DMS114 treated with DMSO at 0.1 percent for 48 hours (cell line): ENCODE results near the gene PCARE.
"Not testable (repeated sequence)": the region's sequence is repeated elsewhere in the genome, so short reads cannot be mapped to it uniquely, and the experiment has no call there.

Experiments used
- DNase-seq: peaks from one replicate; lab custom pipeline; 2025; ENCODE audit not compliant: unreplicated experiment; lab: John Stamatoyannopoulos, UW

PCARE gene

DNA sequence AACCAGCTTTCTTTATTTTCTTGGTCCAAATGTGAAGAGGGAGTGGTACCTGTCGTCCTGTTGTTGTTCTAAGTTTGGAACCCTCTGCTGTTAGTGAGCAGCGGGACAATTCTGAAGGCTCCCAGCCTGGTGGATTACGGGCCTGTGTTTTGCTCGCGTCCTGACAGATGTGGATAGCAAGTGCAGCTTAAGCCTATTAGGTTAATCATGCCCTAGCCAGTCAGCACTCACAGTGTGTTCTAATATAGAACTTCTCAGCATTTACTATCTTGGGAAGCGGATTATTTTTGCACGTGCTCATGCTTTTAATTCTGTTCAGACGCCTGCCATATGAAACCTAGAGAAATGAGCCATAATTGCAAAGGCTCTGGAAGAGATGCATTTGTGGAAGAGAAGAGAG, at the start of gene PCARE:
TSS of gene PCARE (minus strand) at position 113 of the 400 bp plus-strand sequence. CDS start 262 bp downstream, outside the sequence.
- no peak for DNase-seq

DNA sequence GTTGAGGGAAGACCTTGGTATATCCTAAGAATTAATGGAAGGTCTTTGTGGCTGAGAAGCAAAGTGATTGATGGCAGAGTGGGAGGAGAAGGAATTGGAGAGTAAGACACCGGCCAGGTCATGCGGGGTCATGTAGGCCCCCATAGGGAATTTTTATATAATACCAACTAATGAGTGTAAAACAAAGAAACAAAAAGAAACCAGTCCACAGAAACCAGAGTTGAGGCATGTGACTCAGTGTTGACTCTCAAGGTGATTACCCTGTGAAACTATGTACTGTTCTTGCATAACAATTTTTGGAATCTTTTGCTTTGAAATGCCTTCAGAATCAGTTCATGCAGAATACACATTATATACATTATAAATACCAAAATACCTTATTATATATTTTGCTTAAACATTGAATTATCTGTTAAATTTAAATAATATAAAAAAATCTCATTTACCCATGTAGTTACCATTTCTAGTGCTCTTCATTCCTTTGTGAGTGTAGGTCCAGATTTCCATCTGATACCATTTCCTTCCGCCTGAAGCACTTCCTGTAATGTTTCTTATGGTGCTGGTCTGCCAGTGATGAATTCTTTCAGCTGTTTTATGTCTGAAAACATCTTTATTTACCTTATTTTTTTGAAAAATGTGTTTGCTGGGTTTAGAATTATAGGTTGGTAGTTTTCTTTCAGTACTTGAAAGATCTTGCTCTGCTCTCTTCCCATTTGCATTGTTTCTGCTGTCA, 49.5 kb upstream of the PCARE start:
- DNase-seq, result no peak

DNA sequence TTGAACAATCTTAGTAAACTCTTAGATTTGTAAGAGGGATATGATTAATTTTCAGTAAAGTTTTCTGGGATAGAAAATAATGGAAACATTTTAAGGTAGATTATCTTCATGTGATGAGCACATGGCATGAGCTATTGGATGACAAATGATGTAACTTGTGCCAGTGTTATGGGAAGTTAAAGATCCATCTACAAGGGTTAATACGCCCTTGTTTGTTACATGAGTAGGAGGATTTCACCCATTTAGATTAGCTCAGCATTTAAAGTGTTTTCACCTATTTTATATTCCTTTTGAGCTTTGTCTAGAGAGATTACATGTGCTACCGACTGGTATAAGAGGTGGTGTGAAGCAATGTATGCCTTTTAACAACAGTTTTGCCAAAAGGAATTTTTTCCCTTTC, 46.5 kb upstream of the PCARE start:
- no peak for DNase-seq

DNA sequence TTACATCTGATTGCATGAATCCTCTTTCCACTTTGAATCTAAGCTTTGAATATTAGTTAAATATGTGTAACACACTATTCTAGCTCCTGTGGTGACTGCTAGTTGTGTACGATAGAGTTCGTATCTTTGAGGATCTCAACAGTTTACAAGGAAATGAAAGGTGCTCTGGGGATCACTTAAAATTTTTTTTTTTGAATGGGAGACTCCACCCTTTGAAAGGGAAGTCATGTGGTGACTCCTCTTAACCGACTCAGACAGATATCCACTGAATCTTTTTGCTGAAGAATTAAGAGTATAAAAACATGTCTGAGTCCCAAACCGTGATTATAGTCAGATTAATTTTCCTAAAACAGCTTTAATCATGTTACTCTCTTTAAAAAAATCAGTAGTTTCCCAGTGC, 44.9 kb upstream of the PCARE start:
- no peak for DNase-seq

DNA sequence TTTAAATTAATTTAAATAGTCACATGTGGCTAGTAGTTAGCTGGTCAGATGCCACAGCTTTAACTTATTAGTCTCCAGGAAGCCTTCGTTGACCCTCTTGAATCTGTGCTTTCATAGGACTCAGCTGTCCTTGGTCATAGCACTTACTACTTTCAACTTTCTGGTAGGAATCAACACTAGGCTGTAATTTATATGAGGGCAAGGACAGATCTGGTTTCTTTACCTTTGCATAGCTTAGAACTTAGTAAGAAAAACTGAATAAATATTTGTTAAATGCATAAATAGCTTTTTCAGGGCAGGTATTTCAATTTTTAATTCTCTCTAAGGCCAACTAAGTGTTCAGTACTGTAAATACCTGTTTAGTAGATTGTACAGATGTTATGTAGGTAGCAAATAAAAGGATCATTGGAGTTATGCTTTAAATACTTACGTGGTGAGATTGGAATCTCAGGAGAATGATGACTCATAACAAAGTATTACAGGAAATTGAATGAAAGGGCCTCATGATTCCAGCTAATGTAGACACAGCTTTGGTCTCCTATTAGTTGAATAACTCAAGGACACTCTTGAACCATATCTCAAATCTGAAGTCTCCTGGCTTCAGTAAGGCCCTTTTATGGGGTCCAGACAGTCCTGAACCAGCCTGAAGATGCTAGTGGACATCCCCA, 43.4 kb upstream of the PCARE start:
- no peak for DNase-seq

DNA sequence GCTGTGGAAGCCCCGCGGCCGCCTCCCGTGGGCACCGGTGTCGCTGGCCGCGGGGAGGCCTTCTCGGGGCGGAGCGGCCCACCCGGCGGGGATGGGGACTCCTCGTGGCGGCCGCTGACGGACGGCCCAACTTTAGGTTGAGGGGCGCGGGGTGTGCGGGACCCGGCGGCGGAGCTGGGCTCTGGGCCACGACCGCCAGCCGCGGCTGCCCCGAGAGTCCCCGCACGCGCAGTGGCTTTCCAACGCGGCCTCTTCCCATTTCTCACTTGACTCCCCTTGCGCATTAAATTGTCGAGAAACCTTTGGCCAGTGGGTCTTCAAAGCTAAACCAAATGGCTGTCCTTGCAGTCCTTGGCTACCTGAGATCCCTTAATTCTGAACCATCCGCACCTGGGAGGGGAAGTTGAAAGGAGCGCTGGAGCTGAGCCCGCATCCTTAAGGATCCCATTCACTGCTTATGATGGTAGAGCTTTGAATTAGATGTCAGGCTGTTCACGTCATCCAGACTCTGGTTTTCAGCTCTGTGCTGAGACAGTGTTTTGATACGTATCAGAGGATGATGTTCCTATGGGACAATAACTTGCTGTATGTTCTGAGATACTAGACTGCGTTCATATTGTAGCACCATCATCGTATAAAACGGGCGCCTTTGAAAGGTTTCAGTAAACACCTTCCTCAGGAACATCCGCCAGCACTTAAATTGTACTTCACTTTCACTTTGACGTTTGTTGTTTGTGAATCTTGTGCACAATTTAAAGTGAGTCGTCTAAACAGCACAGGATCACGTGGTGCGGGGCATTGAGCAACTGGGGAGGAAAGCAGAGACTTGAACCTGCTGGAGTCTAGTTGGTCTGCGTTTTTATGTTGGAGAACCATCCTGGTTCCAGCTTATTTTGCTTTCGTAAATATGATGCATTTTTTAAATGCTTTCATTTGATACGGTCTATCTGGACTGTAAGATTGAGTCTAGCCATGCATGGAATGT, 41.8 kb upstream of the PCARE start:
- DNase-seq, result peak; percentile 6

DNA sequence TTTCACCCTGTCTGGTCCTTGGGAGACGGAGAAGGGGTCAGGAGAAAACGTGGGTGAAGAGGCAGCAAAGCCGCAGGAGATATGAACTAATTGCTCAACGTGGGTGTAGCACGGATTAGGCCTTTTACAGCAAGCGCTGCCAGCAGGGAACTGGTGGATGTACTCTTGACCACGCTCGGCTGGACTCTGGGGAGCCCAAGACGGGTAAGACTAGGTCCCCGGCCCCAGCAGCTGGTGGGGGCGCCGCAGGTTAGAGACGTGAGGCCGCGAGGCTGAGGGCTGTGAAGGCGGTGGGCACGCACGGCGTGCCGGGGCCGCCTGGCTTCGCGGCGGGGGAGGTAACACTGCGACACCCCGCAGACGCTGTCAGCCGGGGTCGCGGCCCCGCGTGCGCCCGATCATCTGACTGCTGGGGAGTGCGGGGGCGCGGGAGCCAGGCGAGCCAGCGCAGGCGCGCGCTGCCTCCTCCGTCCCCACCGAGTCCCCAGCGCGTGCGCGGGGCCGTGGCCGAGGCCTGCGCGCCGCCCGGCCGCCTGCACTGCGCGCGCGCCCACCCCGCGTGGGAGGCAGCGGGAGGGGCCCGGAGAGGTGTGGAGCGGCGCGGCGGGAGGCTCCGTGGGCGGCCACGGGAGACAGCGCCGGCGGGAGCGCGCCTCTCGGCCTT, 40.8 kb upstream of the PCARE start, which contains the start of gene CLIP4:
TSS of gene CLIP4 (plus strand) at position 470 of the 664 bp plus-strand sequence. CDS start 5,974 bp downstream, outside the sequence.
- no peak for DNase-seq

DNA sequence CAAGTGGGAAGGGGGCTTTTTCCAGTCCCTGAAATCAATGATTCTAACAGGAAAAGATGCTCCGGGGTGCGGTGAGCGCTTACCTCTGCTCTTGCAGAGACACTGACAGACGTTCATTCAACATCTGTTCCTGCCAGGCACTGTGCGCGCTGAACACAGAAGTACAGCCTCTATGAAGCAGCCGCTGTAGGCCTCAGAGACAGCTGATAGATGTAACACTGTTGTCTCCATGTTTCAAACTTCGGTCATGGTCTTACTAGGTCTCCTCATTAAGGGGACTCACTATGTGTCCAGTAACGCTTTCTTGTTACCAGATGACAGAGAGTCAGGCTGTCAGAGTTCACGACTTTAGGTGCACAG, 40.2 kb upstream of the PCARE start:
- DNase-seq, result no peak

DNA sequence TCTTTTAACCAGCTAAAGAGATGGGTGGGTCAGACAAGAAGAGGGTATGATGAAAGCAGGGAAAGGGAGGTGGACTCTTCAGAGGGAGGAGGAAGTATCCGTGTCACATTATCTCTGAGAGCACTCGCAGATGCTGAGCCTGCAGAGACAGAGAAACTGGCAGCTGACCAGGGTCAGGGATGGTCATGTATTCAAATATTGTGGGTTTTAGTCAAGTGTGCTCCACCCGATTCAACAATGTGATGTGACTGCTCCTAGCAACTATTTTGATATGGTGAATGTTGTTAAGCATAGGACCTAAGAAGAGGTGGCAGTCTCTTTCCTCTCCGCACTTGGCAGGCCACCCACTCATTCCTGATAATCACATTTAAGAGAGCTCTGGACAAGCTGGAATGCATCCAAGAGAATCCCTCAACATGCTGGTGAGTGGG, 39.6 kb upstream of the PCARE start:
- no peak for DNase-seq

DNA sequence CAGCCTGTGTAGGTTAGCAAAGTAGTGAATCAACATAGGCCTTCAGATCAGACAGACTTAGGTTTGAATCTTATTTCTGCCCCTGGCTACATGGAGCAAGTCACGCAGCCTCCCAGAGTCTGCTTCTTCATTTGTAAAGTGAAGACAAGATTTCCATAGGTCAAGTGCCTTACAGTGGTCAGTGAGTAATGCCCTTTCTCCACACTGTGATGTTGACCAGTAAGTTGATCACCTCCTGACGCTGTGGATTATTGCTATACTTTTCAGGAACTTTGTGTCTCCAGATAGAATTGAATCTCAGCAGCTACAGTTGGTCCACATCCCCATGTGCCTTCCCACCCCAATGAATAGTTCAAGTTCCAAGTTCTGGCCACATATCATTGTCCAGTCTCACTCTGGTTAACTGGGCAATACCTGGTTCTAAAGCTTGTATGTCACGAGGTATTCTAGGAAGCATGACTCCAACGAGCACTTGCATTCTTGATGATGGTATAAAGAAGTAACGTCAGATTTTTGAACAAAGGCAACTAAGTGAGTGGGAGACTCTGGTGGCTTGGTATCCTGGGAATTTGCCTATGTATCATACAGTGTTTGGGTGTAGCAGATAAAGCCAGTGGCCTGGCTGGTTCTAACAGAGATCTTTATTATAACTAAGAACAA, 38.8 kb upstream of the PCARE start:
- DNase-seq, result no peak

DNA sequence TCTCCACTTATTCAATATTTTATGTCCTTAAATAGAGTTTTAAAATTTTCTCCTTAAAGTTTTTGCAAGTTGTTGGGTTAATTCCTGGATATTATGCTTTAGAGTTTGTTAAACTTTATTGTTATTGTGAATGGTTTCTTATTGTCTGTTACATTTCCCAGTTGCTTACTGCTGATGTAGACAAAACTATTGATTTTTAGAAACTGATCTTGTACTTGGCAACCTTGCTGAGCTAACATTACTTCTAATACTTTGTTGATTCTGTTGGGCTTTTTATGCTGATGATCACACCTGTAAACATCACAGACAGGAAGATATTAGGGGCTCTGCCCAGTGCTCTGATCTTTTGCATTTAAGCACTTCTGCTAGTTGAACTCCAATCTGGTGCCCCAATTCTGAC, 38.1 kb upstream of the PCARE start:
- no peak for DNase-seq

DNA sequence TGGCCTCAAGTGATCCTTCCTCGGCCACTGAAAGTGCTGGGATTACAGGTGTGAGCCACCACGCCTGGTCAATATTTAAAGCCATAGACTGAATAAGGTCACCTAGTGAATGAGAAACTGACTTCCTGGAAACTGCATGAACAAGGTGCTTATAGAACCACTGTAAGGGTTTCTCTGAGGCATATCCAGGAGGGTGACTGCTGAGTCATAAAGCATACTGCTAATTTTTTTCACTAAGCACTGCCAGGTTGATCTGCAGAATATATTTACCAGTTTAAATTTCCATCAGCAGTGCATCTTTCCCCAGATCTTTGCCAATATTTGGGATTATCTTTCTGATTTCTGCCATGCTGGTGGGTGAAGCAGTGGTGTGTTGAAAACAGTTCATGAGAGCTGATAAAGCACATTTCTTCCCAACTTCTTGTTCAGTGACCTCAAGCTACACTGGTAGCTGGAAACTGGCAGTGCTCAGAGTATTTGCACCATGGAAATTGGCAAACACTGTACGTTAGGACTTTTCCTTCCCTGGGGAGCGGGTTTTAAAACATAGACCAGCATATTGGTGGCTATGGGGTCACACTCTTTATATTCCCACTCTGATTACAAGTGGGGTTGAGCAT, 36.7 kb upstream of the PCARE start:
- no peak for DNase-seq

DNA sequence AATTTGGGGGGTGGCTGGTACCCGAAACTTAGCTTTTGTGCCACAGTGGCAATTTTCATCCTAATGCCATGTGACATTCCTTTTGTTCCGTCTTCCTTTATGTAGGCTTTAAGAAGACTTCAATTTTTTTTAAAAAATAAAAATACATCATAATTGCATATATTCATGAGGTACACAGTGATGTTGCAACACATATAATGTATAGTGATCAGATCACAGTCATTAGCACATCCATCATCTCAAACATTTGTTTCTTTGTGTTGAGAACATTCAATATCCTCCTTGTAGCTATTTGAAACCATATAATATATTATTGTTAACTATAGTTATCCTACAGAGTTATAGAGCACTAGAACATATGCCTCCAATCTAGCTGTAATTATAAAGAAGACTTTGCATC, 34.9 kb upstream of the PCARE start:
- DNase-seq, result no peak

DNA sequence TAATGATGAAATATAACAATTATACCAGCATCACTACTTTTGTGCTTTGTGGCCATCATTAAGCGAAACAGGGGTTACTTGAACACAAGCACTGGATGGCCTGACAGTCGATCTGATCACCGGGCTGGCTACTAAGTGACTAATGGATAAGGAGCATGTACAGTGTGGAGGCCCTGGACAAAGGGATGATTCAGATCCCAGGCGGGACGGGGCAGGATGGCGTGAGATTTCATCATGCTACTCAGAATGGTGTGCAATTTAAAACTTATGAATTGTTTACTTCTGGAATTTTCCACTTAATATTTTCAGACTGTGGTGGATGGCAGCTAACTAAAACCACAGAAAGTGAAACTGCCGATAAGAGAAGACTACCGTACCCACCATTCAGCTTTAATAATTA, 33.9 kb upstream of the PCARE start:
- no peak for DNase-seq

DNA sequence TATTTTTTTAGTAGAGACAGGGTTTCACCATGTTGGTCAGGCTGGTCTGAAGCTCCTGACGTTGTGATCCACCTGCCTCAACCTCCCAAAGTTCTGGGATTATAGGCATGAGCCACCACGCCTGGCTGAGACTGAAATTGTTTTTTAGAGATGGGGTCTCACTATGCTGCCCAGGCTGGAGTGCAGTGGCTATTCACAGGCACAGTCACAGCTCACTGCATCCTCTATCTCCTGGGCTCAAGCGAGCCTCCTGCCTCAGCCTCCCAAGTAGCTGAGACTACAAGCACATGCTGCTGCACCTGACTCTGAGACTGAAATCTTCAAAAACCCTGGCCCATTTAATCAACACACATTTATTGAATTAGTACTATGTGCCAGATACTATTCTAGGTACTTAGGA, 33.2 kb upstream of the PCARE start:
- not testable (repeated sequence) for DNase-seq

DNA sequence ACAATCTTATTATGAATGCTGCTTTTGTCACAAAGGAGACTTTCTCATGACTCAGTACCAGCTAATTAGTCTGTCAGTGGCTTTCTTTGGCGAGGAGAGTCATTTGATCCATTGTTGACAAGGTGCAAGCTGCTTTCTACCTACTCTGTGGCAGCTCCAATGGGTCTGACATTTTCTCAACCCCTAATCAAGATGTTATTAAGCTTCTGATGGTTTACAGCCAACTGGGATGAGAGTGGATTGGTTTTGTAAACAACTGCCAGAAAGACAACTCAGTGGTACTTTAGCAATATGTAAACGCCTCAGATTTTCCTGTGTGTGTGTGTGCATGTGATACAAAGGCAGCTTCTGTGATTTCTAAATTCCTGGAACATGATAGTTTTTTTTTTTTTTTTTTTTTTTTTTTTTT, 32.7 kb upstream of the PCARE start:
- DNase-seq, result no peak

DNA sequence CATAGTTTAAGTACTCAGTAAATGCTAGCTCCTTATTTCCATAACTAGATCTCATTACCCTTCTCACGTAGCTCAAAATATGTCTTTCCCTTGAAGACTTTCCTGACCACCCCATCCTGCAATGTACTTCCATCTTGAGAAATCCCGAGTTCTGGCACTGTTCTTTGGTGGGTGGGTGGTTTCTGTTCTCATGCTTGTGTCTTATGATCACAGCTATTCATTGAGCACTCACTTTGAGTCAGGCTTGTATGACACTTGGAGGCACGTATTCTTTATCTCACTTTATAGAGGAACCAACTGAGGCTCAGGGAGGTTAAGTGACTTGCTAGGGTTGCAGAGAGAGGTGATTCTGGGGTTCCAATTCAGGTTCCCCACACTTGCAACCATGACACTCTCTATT, 31.9 kb upstream of the PCARE start:
- DNase-seq, result no peak

DNA sequence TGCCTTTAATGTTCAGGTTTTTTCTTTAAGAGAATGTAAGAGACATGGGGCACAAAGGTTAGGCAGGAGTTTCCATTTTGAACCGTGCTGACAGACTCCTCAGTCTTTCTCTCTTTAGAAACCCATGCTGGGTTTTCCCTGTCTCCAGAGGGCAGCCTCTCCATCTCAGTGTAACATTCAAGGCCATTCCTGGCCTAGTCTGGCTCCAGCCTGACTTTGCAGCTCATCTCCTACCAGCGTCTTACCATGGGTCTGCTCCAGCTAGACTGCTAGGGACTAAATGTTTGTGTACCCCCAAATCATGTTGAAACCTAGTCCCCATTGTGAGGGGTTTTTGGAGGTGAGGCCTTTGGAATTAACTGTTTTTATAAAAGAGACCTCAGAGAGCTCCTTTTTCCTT, 31.1 kb upstream of the PCARE start:
- DNase-seq, result no peak

DNA sequence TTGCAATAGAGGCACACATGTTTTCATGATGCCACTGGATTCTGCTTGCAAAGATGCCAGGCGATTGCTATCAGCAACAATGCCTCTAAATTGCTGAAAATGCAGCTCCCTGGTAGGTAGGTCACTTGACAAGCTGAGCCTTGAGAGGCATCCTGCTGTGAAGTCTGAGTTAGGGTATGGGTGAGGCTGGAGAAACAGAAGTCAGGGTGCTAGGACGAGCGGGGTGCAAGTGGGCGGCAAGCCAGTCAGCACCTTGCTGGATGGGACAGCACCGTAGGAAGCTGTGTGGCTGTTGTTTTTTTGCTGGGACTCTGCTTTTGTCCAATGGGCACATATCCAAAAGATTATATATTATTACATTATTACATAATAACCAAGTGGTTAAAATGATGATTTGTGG, 30.4 kb upstream of the PCARE start:
- DNase-seq, result no peak

DNA sequence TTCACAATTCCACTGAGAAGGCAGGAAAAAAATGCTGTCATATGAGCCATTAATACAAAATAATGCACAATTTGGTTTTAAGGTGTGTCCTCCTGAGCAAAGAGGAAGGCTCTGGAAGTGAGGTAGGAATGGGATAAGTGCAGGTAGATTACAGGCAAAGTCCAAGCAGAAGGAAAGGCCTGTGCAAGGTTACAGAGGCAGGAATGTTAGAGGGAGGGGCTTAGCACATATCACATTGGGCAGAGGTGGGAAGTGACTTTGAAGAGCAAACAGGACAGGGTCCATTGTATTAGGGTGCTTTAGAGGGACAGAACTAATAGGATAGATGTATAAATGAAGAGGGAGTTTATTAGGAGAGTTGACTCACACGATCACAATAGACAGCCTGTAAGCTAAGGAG, 26.2 kb upstream of the PCARE start:
- DNase-seq, result no peak
